Uterus (tissue), 4 donors: ENCODE results near the gene SLC28A3. TPM values are rescaled to one million over a fixed set of nuclear protein-coding genes. Genes with fewer than 3 reads are reported as not detected.

Experiments used
- DNase-seq, 2 donors: peaks; one replicate each; pipeline ENCODE4 v3.0.0-alpha.2; 2019 to 2020
- H3K27ac ChIP-seq, 2 donors: fragments of 200-600 bp; sonication (generic); 1 replicate in 1 of 2; 2 replicates in 1 of 2; pipeline ENCODE4 v1.5.1; 2016 to 2018
- H3K27me3 ChIP-seq, 2 donors: fragments of 200-600 bp; sonication (generic); one replicate each; pipeline ENCODE4 v1.5.1; 2018 to 2019; ENCODE audit warnings: control low read depth in 1 of 2
- H3K36me3 ChIP-seq, 2 donors: fragments of 200-600 bp; sonication (generic); one replicate each; pipeline ENCODE4 v1.5.1; 2019; ENCODE audit warnings: control low read depth in 1 of 2
- H3K4me1 ChIP-seq, 2 donors: fragments of 200-600 bp; sonication (generic); one replicate each; pipeline ENCODE4 v1.5.1; 2018 to 2019; ENCODE audit warnings: control low read depth in 1 of 2
- H3K4me3 ChIP-seq, 2 donors: fragments of 200-600 bp; sonication (generic); 1 replicate in 1 of 2; 2 replicates in 1 of 2; pipeline ENCODE4 v1.5.1; 2018 to 2019; ENCODE audit warnings: mild to moderate bottlenecking in 1 of 2
- H3K9me3 ChIP-seq, 2 donors: fragments of 200-600 bp; sonication (generic); one replicate each; pipeline ENCODE4 v1.5.1; 2019; ENCODE audit warnings: control low read depth in 1 of 2
- POLR2A ChIP-seq, 2 donors: fragments of 450-650 bp; IDR thresholded peaks; one replicate each; pipeline ENCODE4 v1.6.1; 2016; ENCODE audit warnings: antibody characterized with exemption in 2 of 2, mild to moderate bottlenecking in 1 of 2, moderate library complexity in 1 of 2
- intact Hi-C: fragments of 100-400 bp; cut with DNase I; formaldehyde crosslinking; loops from one replicate; pipeline ENCODE4 v1.15.1; 2023; ENCODE audit warnings: low total_unique reads
- total RNA-seq, 4 donors: library from RNA; depleted of rRNA in 3 of 4; stranded (reverse); fragments of >200 nt in 3 of 4; gene quantifications; one replicate each; pipeline versions ENCODE4 v1.1.0 to v1.2.4, GENCODE V29; 2014 to 2023
- TF ChIP-seq, protein P1 (sequence below), 4 experiments: fragments of 200-600 bp in 2 of 4; fragments of 450-650 bp in 2 of 4; sonication (generic) in 2 of 4; IDR thresholded peaks; one replicate each; pipeline ENCODE4 v1.5.1; 2016 to 2019; ENCODE audit warnings: antibody characterized with exemption in 4 of 4, mild to moderate bottlenecking in 2 of 4, moderate library complexity in 1 of 4
- donor health status: DM: yes; HTN: yes; CAD: no.

SLC28A3 gene
- total RNA-seq, 4 donors from 2014 or later: 0.76 TPM; not detected in 3

DNA sequence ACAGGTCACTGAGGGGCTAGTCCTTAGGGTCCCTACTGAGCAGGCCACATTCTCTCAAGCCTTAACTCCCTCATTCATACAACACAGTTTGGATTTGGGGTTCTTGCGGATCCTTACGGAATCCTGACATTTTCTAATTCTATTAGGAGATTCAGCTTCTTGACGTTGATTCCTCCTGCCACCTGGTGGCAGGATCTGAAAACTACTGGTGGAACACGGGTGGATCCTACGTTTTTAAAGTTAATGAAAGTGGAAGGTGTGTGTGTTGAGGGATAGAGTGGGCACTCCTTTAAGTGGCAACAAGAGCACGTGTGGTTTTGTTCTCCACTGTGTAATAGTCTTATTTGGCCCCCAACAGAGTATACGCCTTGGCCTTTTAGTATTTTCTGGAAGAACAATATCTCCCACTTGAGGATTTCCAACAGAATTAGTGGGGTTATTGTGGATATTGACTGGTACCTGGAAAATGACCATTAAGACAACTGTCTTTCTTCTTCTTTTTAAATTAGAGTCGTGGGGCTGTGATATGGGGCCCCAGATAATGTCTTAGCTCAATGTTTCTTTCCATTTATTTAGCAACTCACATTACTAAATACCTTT, 25.2 kb downstream of the SLC28A3 start:
- H3K4me3 ChIP-seq: no peak overlapping the region
- intact Hi-C loops: no loop called here
- H3K36me3 ChIP-seq: no peaks in the 10 kb centered on the region
- no peaks in the 10 kb centered on the region for H3K4me1 ChIP-seq
- no peaks in the 10 kb centered on the region for H3K9me3 ChIP-seq
- no peaks in the 10 kb centered on the region for H3K27me3 ChIP-seq
- TF ChIP-seq POLR2A (IDR thresholded peaks at IDR 0.05): no peak
- TF ChIP-seq, protein P1, sequence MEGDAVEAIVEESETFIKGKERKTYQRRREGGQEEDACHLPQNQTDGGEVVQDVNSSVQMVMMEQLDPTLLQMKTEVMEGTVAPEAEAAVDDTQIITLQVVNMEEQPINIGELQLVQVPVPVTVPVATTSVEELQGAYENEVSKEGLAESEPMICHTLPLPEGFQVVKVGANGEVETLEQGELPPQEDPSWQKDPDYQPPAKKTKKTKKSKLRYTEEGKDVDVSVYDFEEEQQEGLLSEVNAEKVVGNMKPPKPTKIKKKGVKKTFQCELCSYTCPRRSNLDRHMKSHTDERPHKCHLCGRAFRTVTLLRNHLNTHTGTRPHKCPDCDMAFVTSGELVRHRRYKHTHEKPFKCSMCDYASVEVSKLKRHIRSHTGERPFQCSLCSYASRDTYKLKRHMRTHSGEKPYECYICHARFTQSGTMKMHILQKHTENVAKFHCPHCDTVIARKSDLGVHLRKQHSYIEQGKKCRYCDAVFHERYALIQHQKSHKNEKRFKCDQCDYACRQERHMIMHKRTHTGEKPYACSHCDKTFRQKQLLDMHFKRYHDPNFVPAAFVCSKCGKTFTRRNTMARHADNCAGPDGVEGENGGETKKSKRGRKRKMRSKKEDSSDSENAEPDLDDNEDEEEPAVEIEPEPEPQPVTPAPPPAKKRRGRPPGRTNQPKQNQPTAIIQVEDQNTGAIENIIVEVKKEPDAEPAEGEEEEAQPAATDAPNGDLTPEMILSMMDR (IDR thresholded peaks at IDR 0.05): peak; percentile 66 to 80 (median 74)
- DNase-seq: peak; percentile 41 to 42
- H3K27ac ChIP-seq: no peak overlapping the region

DNA sequence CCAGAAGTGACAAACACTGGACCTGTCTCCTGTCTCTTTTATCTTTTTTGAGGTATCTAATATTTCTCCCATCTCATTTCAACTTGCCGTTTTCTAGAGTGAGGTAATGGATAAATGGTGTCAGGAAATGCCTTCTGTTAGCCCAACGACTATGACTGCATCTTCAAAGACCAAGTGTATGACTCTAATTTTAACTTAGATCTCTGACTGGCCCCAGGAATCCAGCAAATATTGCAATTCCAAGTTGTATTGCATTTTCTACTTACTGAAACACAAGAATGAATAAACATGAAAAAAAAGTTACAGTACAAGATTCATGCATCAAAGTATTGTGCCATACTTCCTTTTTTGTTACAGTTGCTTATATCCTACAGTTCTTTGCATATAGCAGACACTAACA, 26.3 kb downstream of the SLC28A3 start:
- Histone ChIP-seq H3K4me3 (no peak overlapping the region), H3K27ac (no peak overlapping the region), H3K27me3 (no peaks in the 10 kb centered on the region), H3K36me3 (no peaks in the 10 kb centered on the region), H3K4me1 (no peaks in the 10 kb centered on the region), H3K9me3 (no peaks in the 10 kb centered on the region)
- intact Hi-C loops: no loop called here
- no peak for DNase-seq
- TF ChIP-seq POLR2A (IDR thresholded peaks at IDR 0.05): no peak

DNA sequence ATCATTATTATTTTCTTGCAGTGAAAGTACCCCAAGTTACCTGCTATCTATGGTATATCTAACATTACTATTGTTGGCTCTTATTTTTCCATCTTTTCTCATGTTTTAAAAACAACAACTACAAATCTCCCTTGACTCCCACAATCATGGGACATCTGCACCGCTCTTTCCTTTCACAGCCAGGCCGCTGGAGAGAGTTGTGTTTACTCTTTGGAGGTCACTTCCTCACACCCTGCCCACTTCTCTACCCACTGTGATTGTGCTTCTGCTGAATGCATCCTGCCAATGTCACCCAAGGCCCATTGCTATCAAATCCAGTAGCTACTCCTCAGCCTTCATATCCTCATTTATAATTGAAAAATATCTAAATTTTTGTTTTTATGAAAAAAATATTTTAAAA, 29.7 kb downstream of the SLC28A3 start:
- H3K4me1 ChIP-seq: no peaks in the 10 kb centered on the region
- H3K9me3 ChIP-seq: no peaks in the 10 kb centered on the region
- no peaks in the 10 kb centered on the region for H3K36me3 ChIP-seq
- no peak overlapping the region for H3K27ac ChIP-seq
- no peak for DNase-seq
- TF ChIP-seq, protein P1 (IDR thresholded peaks at IDR 0.05): no peak
- TF ChIP-seq POLR2A (IDR thresholded peaks at IDR 0.05): no peak
- intact Hi-C loops: no loop called here
- no peaks in the 10 kb centered on the region for H3K27me3 ChIP-seq
- no peak overlapping the region for H3K4me3 ChIP-seq

DNA sequence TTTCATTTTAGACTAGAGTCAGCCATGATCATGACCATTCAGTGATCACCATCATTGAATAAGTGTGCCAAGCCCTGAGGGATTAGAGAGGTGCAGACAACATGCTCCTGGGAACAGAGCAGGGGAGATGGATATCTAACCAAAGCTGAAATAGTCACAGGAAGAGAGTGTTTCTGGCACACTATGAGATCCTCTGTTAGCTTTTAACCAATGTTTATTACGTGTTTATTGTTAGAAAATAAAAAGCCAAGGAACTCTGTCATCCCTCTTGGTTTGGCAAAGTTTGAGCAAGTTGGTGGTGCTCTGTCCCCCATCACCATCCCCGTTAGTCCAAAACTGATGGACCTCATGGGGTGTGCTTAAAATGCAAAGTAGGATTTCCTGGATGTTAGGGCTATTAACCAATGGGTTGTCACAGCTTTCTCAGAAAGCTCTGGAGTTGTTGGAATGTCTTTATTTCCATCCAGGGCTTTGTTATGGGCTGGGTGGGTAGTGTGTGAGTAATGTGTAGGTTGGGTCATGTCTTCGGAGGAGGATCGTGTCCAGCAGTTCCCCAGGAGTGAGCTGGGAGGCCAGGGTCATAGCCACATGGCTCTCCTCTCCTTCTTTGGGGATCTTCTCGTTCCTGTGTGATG, 34.9 kb downstream of the SLC28A3 start:
- Histone ChIP-seq H3K9me3 (no peaks in the 10 kb centered on the region), H3K36me3 (no peaks in the 10 kb centered on the region), H3K4me1 (no peaks in the 10 kb centered on the region), H3K27me3 (no peaks in the 10 kb centered on the region), H3K4me3 (no peak overlapping the region), H3K27ac (no peak overlapping the region)
- no peak for DNase-seq
- intact Hi-C loops: no loop called here
- no peak for TF ChIP-seq POLR2A (IDR thresholded peaks at IDR 0.05)
- TF ChIP-seq, protein P1 (IDR thresholded peaks at IDR 0.05): no peak

DNA sequence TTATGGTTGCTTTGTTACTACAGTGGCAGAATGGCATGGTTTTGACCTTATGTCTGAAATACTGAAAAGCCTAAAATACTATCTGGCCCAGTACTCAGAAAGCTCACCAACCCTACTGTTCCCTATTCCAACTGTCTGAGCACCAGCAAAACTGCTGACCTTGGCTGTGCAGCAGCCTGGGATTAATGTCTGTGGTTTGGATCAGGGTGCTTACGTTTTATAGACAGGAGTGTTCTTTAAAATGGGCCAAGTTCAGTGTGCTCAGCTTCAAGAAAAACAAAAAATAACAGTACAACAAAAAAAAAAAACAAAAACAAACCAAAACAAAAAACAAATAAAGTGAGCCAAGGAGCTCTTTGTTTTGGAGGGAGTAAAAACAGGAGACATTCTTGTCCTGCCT, 36.4 kb downstream of the SLC28A3 start:
- H3K27ac ChIP-seq: no peak overlapping the region
- no peaks in the 10 kb centered on the region for H3K27me3 ChIP-seq
- H3K4me3 ChIP-seq: no peak overlapping the region
- H3K9me3 ChIP-seq: no peaks in the 10 kb centered on the region
- no peaks in the 10 kb centered on the region for H3K36me3 ChIP-seq
- DNase-seq: no peak
- intact Hi-C loops: no loop called here
- no peaks in the 10 kb centered on the region for H3K4me1 ChIP-seq
- no peak for TF ChIP-seq POLR2A (IDR thresholded peaks at IDR 0.05)
- TF ChIP-seq, protein P1 (IDR thresholded peaks at IDR 0.05): no peak
